ENCODE results near the gene RAB31. TPM values are rescaled to one million over a fixed set of nuclear protein-coding genes. Genes with fewer than 3 reads are reported as not detected.

RAB31 gene
- total RNA-seq, 1 experiment from 2014 or later, result 118 TPM

DNA sequence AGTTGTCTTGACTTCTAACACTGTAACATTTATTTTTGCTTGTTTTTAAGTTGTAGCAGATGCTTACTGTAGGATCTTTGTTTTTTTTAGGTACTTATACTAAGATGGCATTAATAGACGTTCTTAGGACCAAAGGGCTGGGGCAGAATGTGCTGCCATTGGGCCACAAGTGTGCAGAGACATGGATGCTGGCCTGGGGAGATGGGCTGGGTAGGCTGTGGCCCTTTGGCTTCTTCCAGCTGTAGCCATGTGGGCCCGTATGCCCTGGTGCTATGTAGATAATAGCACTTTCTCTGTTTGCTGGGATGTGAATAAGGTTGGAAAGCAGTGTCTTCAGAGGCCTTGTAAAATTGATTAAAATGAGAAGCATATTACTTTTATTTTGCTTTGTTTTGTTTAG is 18.8 kb downstream of the RAB31 start:
- H3K27me3 ChIP-seq (ENCODE audit: control insufficient read depth, insufficient read depth, low read length), result no peaks in the 10 kb centered on the region
- in situ Hi-C loops (cut with HindIII; ENCODE audit: low pct_unique_long_range_greater_than_20kb, low sequenced_read_pairs), result no loop called here
- POLR2A ChIA-PET, result interaction anchor here (0.9 kb wide), 1 partner anchor 14 kb away, joined by 3 read pairs; no protein-coding TSS in a partner anchor
- H3K4me3 ChIP-seq (ENCODE audit: low read depth in 2 of 2, low read length in 2 of 2), result no peak overlapping the region
- peak overlapping the region; percentile 60 for H3K27ac ChIP-seq (ENCODE audit: low read length)
- TF ChIP-seq SIN3A (IDR thresholded peaks at IDR 0.05; ENCODE audit: borderline replicate concordance, insufficient read depth, low read depth, low read length) (no peak), POLR2AphosphoS5 (IDR thresholded peaks at IDR 0.05; ENCODE audit: low read depth, low read length) (no peak), TCF7L2 (IDR thresholded peaks at IDR 0.05; ENCODE audit: low read depth, low read length) (no peak)
- TF ChIP-seq, protein P1, sequence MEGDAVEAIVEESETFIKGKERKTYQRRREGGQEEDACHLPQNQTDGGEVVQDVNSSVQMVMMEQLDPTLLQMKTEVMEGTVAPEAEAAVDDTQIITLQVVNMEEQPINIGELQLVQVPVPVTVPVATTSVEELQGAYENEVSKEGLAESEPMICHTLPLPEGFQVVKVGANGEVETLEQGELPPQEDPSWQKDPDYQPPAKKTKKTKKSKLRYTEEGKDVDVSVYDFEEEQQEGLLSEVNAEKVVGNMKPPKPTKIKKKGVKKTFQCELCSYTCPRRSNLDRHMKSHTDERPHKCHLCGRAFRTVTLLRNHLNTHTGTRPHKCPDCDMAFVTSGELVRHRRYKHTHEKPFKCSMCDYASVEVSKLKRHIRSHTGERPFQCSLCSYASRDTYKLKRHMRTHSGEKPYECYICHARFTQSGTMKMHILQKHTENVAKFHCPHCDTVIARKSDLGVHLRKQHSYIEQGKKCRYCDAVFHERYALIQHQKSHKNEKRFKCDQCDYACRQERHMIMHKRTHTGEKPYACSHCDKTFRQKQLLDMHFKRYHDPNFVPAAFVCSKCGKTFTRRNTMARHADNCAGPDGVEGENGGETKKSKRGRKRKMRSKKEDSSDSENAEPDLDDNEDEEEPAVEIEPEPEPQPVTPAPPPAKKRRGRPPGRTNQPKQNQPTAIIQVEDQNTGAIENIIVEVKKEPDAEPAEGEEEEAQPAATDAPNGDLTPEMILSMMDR (IDR thresholded peaks at IDR 0.05), result no peak
- TF ChIP-seq, protein P2, sequence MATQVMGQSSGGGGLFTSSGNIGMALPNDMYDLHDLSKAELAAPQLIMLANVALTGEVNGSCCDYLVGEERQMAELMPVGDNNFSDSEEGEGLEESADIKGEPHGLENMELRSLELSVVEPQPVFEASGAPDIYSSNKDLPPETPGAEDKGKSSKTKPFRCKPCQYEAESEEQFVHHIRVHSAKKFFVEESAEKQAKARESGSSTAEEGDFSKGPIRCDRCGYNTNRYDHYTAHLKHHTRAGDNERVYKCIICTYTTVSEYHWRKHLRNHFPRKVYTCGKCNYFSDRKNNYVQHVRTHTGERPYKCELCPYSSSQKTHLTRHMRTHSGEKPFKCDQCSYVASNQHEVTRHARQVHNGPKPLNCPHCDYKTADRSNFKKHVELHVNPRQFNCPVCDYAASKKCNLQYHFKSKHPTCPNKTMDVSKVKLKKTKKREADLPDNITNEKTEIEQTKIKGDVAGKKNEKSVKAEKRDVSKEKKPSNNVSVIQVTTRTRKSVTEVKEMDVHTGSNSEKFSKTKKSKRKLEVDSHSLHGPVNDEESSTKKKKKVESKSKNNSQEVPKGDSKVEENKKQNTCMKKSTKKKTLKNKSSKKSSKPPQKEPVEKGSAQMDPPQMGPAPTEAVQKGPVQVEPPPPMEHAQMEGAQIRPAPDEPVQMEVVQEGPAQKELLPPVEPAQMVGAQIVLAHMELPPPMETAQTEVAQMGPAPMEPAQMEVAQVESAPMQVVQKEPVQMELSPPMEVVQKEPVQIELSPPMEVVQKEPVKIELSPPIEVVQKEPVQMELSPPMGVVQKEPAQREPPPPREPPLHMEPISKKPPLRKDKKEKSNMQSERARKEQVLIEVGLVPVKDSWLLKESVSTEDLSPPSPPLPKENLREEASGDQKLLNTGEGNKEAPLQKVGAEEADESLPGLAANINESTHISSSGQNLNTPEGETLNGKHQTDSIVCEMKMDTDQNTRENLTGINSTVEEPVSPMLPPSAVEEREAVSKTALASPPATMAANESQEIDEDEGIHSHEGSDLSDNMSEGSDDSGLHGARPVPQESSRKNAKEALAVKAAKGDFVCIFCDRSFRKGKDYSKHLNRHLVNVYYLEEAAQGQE (IDR thresholded peaks at IDR 0.05; ENCODE audit: insufficient read depth in 1 of 2, low read depth in 2 of 2, low read length in 1 of 2), result no peak
- ATAC-seq, result no peak
- no peaks in the 10 kb centered on the region for H3K36me3 ChIP-seq (ENCODE audit: control insufficient read depth, insufficient read depth, low read length)
- no TSS peak for BruUV-seq (replicated peaks)
- CTCF ChIA-PET, result no interaction called here
- DNase-seq (ENCODE audit: low read depth, low spot score), result no peak
- intact Hi-C loops (cut with micrococcal nuclease; ENCODE audit: unreplicated experiment), result no loop called here
- no peaks in the 10 kb centered on the region for H3K9me3 ChIP-seq (ENCODE audit: control insufficient read depth, insufficient read depth, low read depth, low read length)
- H3K4me1 ChIP-seq (ENCODE audit: control insufficient read depth, insufficient read depth, low read length), result peaks cover 49% of the 10 kb centered on the region

DNA sequence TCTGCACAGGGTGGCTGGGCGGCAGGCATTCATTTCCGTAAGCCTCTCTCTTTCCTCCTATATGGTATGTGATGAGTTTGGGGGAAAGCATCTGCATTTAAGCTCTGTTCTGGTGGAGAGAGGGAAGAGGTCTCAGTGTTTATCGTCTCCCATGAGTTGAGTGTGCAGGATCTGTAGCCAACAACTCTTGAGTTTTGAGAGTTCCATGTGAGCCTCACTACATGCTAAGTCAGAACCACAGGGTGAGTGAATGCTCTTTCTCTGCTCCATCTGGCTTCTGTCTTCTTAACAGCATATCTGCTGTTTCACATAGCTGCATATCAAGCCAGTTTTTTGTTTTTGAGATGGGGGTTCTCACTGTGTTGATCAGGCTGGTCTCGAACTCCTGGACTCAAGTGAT is 22.7 kb downstream of the RAB31 start:
- H3K4me3 ChIP-seq (ENCODE audit: low read depth in 2 of 2, low read length in 2 of 2), result no peak overlapping the region
- H3K27me3 ChIP-seq (ENCODE audit: control insufficient read depth, insufficient read depth, low read length), result no peaks in the 10 kb centered on the region
- peaks cover 71% of the 10 kb centered on the region for H3K4me1 ChIP-seq (ENCODE audit: control insufficient read depth, insufficient read depth, low read length)
- H3K9me3 ChIP-seq (ENCODE audit: control insufficient read depth, insufficient read depth, low read depth, low read length), result no peaks in the 10 kb centered on the region
- no TSS peak for BruUV-seq (replicated peaks)
- intact Hi-C loops (cut with micrococcal nuclease; ENCODE audit: unreplicated experiment), result no loop called here
- POLR2A ChIA-PET, result interaction anchor here (0.6 kb wide), 1 partner anchor 181 kb away, joined by 4 read pairs; no protein-coding TSS in a partner anchor
- H3K36me3 ChIP-seq (ENCODE audit: control insufficient read depth, insufficient read depth, low read length), result no peaks in the 10 kb centered on the region
- TF ChIP-seq TCF7L2 (IDR thresholded peaks at IDR 0.05; ENCODE audit: low read depth, low read length) (no peak), POLR2AphosphoS5 (IDR thresholded peaks at IDR 0.05; ENCODE audit: low read depth, low read length) (no peak), SIN3A (IDR thresholded peaks at IDR 0.05; ENCODE audit: borderline replicate concordance, insufficient read depth, low read depth, low read length) (no peak)
- TF ChIP-seq, protein P1 (IDR thresholded peaks at IDR 0.05), result no peak
- TF ChIP-seq, protein P2 (IDR thresholded peaks at IDR 0.05; ENCODE audit: insufficient read depth in 1 of 2, low read depth in 2 of 2, low read length in 1 of 2), result no peak
- DNase-seq (ENCODE audit: low read depth, low spot score) (no peak), ATAC-seq (no peak)
- CTCF ChIA-PET, result no interaction called here
- in situ Hi-C loops (cut with HindIII; ENCODE audit: low pct_unique_long_range_greater_than_20kb, low sequenced_read_pairs), result no loop called here
- peak overlapping the region; percentile 77 for H3K27ac ChIP-seq (ENCODE audit: low read length)
